GM12873 (cell line): ENCODE measurements around the gene MAPK1.

ENCODE experiments used
- TF ChIP-seq, protein P1 (sequence below): IDR thresholded peaks from 2 replicates; pipeline ENCODE4 v1.5.1; 2012; ENCODE audit warnings: low read depth, mild to moderate bottlenecking, moderate library complexity, low read length, control low read depth; ENCODE audit not compliant: insufficient read depth; ENCODE audit errors: missing control alignments

MAPK1 gene

DNA sequence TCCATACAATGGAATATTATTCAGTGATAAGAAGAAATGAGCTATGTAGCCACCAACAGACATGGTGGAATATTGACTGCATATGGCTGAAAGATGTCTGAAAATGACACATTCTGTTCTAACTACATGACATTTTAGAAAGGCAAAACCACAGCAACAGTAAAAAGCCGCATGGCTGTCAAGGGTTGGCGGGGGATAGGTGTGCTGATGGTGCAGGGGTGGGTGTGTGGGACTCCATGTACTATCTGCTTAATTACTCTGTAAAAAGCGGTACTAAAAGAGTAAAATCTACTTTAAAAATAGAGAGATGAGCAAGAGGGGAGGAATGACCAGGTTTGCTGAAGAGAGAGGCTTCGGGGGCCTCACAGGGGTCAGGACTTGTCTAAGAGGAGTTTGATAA lies 115.2 kb downstream of the MAPK1 start:
- TF ChIP-seq, protein P1, sequence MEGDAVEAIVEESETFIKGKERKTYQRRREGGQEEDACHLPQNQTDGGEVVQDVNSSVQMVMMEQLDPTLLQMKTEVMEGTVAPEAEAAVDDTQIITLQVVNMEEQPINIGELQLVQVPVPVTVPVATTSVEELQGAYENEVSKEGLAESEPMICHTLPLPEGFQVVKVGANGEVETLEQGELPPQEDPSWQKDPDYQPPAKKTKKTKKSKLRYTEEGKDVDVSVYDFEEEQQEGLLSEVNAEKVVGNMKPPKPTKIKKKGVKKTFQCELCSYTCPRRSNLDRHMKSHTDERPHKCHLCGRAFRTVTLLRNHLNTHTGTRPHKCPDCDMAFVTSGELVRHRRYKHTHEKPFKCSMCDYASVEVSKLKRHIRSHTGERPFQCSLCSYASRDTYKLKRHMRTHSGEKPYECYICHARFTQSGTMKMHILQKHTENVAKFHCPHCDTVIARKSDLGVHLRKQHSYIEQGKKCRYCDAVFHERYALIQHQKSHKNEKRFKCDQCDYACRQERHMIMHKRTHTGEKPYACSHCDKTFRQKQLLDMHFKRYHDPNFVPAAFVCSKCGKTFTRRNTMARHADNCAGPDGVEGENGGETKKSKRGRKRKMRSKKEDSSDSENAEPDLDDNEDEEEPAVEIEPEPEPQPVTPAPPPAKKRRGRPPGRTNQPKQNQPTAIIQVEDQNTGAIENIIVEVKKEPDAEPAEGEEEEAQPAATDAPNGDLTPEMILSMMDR: no peak

DNA sequence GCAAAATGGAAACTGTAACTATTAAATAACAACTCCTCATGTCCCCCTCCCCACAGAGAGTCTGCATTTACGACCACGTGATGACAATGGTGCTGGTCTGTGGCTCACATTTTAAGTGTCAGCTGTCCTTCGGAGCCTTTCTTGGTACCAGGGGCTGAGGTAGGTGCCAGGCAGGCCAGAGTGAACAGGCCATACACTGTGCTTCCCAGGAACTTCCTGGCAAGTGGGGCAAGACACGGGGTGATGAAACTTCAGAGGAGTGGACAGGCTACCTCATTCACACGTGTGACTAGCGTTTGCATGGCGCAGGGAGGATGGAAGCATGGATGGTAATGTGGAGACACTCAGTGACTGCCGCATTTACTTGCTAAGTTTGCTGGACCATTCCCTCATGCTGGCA lies 121.5 kb downstream of the MAPK1 start:
- TF ChIP-seq, protein P1: no peak

DNA sequence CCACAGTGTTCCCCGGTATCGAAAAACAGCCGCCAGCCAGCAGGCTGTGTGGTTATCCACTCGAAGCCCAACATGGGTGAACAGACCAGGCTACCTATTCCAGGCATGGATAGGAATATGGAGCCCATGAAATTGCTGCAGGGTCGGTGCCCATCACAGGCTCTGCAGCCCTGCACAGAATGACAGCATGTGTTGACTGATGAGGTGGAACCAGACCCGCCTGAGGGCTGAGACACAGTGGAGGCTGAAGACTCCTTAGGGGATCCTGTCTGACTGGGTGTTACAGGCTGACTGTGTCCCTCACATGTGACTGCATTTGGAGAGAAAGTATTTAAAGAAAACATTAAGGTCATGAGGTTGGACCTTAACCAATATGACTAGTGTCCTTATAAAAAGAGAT lies 125.7 kb downstream of the MAPK1 start:
- TF ChIP-seq, protein P1: no peak

DNA sequence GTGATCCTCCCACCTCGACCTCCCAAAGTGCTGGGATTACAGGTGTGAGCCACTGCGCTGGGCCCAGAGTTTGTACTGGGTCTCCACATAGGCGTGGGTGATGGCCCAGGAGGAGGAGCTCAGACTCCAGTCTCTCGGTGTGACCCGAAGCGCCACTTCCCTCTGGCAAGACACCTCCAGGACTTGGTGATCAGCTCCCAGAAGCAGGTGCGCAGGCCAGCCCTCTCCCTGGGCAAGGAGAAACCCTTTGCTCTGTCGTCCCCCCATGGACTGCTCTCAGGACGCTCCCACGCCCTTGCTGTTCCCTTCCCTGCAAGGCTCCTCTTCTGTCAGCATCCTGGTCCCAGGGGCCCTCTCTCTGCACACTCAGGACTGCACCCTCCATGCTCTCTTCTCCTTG lies 126.4 kb downstream of the MAPK1 start:
- TF ChIP-seq, protein P1: no peak

DNA sequence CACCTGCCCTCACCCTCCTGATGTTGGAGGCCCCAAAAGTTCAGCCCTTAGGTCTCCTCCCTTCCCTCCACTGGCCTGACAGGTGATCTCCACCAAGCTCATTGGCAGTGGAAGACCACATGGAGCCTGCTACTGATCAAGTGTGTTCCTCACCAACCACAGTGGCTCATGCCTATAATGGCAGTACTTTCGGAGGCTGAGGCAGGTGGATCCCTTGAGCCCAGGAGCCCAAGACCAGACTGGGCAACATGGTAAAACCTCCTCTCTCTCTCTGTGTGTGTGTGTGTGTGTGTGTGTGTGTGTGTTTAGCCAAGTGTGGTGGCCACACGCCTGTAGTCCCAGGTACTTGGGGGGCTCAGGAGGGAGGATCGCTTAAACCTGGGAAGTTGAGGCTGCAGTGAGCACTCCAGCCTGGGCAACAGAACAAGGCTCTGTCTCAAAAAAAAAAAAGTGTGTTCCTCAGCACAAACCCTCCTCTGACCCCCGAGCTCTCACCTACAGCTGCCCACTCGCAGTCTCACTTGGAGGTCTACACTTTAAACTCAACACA lies 127.5 kb downstream of the MAPK1 start:
- TF ChIP-seq, protein P1: no peak

DNA sequence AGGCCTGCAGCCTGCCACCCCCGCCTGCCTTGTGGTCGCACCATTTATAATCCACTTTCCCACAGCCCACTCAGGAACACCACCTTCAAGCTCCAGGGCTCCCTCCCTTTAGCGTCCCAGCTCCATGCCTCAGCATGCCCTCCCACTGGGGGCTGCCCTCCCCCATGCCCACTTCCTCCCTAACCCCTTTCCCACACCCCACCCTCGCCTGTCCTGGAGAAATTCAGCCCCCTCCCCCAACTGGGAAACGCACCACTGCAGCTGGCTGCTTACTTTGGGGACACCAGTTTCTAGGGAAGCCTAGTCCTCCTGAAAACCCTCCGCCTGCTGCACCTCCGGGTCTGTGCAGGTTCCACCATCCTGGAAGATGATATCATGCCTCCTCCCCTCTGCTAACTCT lies 128.5 kb downstream of the MAPK1 start:
- TF ChIP-seq, protein P1: no peak

DNA sequence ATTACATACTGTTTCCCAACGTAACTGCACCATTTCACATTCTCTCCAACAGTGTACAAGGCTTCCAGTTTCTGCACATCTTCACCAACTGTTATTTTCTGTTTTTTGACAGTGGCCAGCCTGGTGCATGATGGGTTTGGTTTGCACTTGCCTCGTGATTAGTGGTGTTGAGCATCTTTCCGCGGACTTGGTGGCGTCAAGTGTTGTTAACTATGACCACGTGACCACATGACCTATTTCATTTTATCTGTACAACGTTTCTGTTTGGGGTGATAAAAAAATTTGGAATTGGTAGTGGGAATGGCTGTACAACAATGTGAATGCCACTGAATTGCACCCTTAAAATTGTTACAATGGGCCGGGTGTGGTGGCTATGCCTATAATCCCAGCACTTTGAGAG lies 129.4 kb downstream of the MAPK1 start:
- TF ChIP-seq, protein P1: no peak
